GM13976 (cell line): Measurements from ENCODE around the gene DMXL1.

Source experiments
- DNase-seq: peaks from one replicate; pipeline ENCODE4 v3.0.0; 2012; ENCODE audit warnings: low spot score
- in situ Hi-C: fragments of 300-500 bp; cut with MboI; formaldehyde crosslinking; loops from one replicate; pipeline ENCODE4 v1.12.0; 2022; ENCODE audit warnings: low sequenced_read_pairs, mixed read lengths, inconsistent platforms; ENCODE audit not compliant: unreplicated experiment
- TF ChIP-seq, protein P1 (sequence below): IDR thresholded peaks from 2 replicates; pipeline ENCODE4 v1.5.1; 2012; ENCODE audit warnings: borderline replicate concordance, mild to moderate bottlenecking; ENCODE audit not compliant: insufficient read depth; ENCODE audit errors: extremely low read depth, missing control alignments, control extremely low read depth

The DMXL1 gene

DNA sequence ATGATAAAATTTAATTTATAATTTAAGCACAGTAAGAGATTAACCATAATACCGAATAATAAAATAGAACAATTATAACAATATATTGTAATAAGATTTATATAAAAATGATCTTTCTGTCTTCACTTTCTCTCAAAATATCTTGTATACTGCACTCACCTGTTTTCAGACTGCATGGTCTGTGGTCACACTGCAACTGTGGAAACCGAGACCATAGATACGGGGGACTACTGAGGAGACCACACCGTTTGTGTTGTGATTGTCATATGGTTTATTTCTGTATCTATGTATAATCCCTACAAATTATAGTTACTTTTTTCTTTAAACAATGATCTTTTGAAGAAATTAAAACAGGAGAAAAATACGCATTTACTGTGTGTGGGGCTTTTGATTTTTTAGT, 206.1 kb downstream of the DMXL1 start:
- TF ChIP-seq, protein P1, sequence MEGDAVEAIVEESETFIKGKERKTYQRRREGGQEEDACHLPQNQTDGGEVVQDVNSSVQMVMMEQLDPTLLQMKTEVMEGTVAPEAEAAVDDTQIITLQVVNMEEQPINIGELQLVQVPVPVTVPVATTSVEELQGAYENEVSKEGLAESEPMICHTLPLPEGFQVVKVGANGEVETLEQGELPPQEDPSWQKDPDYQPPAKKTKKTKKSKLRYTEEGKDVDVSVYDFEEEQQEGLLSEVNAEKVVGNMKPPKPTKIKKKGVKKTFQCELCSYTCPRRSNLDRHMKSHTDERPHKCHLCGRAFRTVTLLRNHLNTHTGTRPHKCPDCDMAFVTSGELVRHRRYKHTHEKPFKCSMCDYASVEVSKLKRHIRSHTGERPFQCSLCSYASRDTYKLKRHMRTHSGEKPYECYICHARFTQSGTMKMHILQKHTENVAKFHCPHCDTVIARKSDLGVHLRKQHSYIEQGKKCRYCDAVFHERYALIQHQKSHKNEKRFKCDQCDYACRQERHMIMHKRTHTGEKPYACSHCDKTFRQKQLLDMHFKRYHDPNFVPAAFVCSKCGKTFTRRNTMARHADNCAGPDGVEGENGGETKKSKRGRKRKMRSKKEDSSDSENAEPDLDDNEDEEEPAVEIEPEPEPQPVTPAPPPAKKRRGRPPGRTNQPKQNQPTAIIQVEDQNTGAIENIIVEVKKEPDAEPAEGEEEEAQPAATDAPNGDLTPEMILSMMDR: no peak

DNA sequence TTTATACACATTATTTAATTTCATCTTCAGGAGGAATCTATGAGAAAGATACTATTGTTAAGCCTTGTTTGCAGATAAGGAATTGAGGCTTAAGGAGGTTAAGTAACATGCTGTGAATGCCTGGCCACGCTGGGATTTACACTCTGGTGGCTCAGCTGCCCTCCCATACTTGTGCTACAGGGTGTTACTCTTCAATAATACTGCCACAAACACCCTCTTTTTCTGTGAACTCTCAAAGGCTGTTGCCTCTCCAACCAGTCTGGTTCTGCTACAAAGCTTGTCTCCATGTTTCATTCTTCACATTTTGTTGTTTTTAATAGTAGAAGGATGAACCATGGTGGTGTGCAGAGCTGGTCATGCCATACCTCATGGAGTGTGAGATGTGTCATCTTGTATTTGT, 208.2 kb downstream of the DMXL1 start:
- TF ChIP-seq, protein P1: no peak
- DNase-seq: no peak
- in situ Hi-C loops: no loop called here

More for the DNA sequence above, 206.1 kb downstream of the DMXL1 start:
- no peak for DNase-seq
- in situ Hi-C loops: no loop called here

DNA sequence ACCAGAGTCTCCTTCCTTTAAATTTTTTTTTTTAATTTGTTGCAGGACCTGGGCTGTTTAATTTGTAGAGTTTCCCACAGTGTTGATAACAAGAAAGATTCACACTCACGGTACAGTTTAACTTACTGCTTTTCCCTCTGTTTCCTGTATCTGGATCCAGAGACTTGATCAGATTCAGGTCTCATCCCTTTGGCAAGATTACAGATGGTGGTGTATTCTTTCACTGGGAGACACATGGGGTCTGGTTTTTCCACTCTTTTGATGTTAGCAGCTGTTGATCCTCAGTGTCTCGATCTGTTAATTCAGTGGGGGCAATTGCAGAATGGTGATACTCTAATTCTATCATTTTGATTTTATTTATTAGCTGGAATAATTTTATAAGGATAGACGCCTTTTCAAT, 209.5 kb downstream of the DMXL1 start:
- DNase-seq: no peak
- TF ChIP-seq, protein P1: no peak
- in situ Hi-C loops: no loop called here

DNA sequence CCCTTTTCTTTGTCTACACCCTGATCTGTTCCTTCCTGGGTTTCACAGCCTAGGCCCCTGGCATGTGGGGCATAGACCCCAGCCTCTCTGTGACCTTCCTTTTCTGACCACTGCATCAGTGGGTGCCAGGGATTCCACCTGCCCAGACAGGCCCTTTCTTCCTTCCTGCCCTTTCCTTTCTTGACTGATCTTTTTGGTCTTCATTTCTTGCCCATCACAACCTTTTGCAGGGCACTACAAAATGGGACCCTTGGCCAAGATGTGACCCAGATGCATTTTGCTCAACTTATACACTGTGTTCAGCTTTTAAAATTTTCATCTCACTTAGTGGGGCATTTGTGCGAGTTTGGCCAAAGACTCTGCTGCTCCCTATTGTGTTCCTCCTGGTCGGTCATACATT, 211.7 kb downstream of the DMXL1 start:
- in situ Hi-C loops: no loop called here

DNA sequence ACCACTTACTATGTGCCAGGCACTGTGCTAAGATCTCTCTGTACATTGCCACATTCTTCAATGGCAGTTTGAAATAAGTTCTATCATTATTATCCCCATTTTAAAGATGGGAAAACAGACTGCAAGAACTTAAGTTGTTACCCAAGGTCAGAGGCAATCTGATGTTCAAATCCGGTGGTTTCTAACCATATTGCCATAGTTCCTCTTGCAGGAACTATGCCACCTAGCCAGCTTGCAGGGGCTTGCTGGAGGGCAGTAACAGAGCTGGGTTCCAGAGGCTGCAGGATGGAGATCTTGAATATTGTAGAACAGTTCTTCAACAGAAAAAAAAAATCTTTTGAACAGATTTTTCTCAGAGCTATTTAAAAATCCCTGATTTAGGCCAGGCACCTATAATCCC, 213.1 kb downstream of the DMXL1 start:
- no peak for DNase-seq
- in situ Hi-C loops: no loop called here
- TF ChIP-seq, protein P1: no peak

More for the DNA sequence above, 211.7 kb downstream of the DMXL1 start:
- no peak for DNase-seq
- TF ChIP-seq, protein P1: no peak

DNA sequence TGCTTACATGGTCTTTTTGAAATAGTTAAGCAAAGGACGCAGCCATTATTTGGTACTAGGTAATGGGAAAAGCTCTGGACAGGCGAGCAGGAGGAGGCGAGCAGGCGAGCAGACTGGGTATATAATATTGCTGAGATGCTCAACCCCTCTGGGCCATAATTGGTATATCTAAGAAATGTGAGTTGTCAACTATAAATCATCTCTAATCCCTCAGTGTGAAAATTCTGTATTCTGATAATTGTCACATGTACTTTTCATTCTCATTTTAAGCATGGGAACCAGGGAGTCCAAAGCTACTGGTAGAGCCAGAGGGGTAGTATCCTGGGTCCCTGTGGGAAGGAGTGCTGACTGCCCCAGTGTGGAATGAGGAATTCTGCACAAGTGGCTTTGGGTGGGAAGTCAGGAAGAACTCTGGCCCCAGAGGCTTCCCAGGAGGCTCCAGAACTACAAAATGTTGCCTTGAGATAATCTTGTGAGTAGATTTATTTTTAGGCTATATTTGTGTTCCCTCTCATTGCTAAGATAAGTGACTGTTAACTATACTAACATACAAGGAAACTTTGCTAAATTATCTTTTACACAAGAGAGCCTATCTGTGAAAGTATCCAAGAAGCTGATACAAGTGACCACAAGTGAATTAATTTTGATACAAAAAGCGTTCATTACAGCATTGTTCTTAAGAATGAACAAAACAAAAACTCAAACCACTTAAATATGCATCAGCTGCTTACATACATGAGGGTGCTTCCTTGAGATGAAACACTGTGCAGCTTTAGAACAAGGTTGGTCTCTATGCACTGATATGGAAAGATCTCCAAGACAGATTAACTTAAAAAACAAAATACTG, 214.4 kb downstream of the DMXL1 start:
- no peak for DNase-seq
- in situ Hi-C loops: no loop called here
- TF ChIP-seq, protein P1: no peak
